Activated T-cell treated with anti-CD3 and anti-CD28 coated beads for 24 hours (primary cell): Measurements from ENCODE around the gene HLA-DOA.

Source experiments
- DNase-seq: peaks from one replicate; pipeline ENCODE4 v3.0.0-alpha.2; 2020; ENCODE audit warnings: low read depth

The HLA-DOA gene

GRCh38 chr6:33008944-33009861 lies at the start of gene HLA-DOA:
Gene HLA-DOA, minus strand, starts transcription at chr6:33009591.
- peak; percentile 28 for DNase-seq

- no peak for DNase-seq
Measured at GRCh38 chr6:33057222-33058150, 48.1 kb upstream of the HLA-DOA start.

GRCh38 chr6:33053230-33053629 lies 43.8 kb upstream of the HLA-DOA start:
- DNase-seq = no peak

GRCh38 chr6:33052627-33053026 lies 43.2 kb upstream of the HLA-DOA start:
- DNase-seq = no peak

- DNase-seq = no peak
Measured at GRCh38 chr6:33050014-33050810, 40.8 kb upstream of the HLA-DOA start.

GRCh38 chr6:33049323-33050013 lies 40.1 kb upstream of the HLA-DOA start:
- no peak for DNase-seq

- no peak for DNase-seq
Measured at GRCh38 chr6:33040157-33040556, 30.8 kb upstream of the HLA-DOA start.

- DNase-seq = no peak
Measured at GRCh38 chr6:33036535-33036934, 27.1 kb upstream of the HLA-DOA start.

- no peak for DNase-seq
Measured at GRCh38 chr6:33034554-33034953, 25.2 kb upstream of the HLA-DOA start.

- DNase-seq = no peak
Measured at GRCh38 chr6:33030245-33030644, 20.9 kb upstream of the HLA-DOA start.

- no peak for DNase-seq
Measured at GRCh38 chr6:33029328-33030184, 20.2 kb upstream of the HLA-DOA start.

GRCh38 chr6:33028220-33028849 lies 18.9 kb upstream of the HLA-DOA start:
- no peak for DNase-seq

- no peak for DNase-seq
Measured at GRCh38 chr6:33024521-33024920, 15.1 kb upstream of the HLA-DOA start.

GRCh38 chr6:33023536-33023935 lies 14.1 kb upstream of the HLA-DOA start:
- no peak for DNase-seq

GRCh38 chr6:33021917-33022316 lies 12.5 kb upstream of the HLA-DOA start:
- no peak for DNase-seq

- no peak for DNase-seq
Measured at GRCh38 chr6:33019372-33019771, 10.0 kb upstream of the HLA-DOA start.

GRCh38 chr6:33018904-33019303 lies 9.5 kb upstream of the HLA-DOA start:
- no peak for DNase-seq

GRCh38 chr6:33018418-33018817 lies 9.0 kb upstream of the HLA-DOA start:
- DNase-seq = no peak

GRCh38 chr6:33017694-33018353 lies 8.4 kb upstream of the HLA-DOA start:
- DNase-seq = no peak
